A549 (cell line): ENCODE results near the gene OSBPL6. TPM values are rescaled to one million over a fixed set of nuclear protein-coding genes. Genes with fewer than 3 reads are reported as not detected.

Source experiments
- ATAC-seq, 2 experiments: fragments of 200-7000 bp in 1 of 2; fragments of >200 bp in 1 of 2; cut with Nextera tagmentation in 1 of 2; cut with Tn5 transposase in 1 of 2; 3 replicates each; pipeline versions ENCODE4 v1.8.0 to v1.9.1; 2018 to 2020; ENCODE audit warnings: mild to moderate bottlenecking in 1 of 2, moderate library complexity in 1 of 2
- CTCF ChIA-PET: fragments of 300-600 bp; sonication (Branson Sonifier 250); formaldehyde crosslinking; extraction: SDS; loops from one replicate; lab custom pipeline; 2021; ENCODE audit warnings: antibody characterized with exemption, inconsistent platforms; lab: Yijun Ruan, JAX
- POLR2A ChIA-PET: fragments of 350-600 bp; formaldehyde crosslinking; extraction: SDS; loops from one replicate; lab custom pipeline; 2021; ENCODE audit warnings: antibody characterized with exemption, inconsistent platforms; lab: Yijun Ruan, JAX
- DNase-seq, 2 experiments: peaks; one replicate each; pipeline versions ENCODE4 v3.0.0 to v3.0.0-alpha.2; 2011 to 2016; ENCODE audit warnings: low read depth in 1 of 2, low spot score in 1 of 2
- FAIRE-seq: peaks from 2 replicates; lab custom pipeline; 2011; peaks lifted over from hg19 to GRCh38; lab: Jason Lieb, UNC
- H3K27ac ChIP-seq, 2 experiments: fragments of >200 bp; sonication (Bioruptor Twin); formaldehyde crosslinking; 3 replicates each; pipeline ENCODE4 v1.5.1; 2016 to 2017
- H3K4me1 ChIP-seq: fragments of >200 bp; sonication (Bioruptor Twin); formaldehyde crosslinking; 3 replicates; pipeline ENCODE4 v1.6.1; 2016
- H3K4me2 ChIP-seq: fragments of >200 bp; sonication (Bioruptor Twin); formaldehyde crosslinking; 3 replicates; pipeline ENCODE4 v1.6.1; 2016
- H3K4me3 ChIP-seq: fragments of >200 bp; sonication (Bioruptor Twin); formaldehyde crosslinking; 3 replicates; pipeline ENCODE4 v1.5.1; 2016
- H3K9me3 ChIP-seq: fragments of >200 bp; sonication (Bioruptor Twin); formaldehyde crosslinking; 3 replicates; pipeline ENCODE4 v1.6.1; 2016
- ATOH8 ChIP-seq: fragments of 250-450 bp; sonication (Bioruptor Pico); IDR thresholded peaks from 2 replicates; pipeline ENCODE4 v1.5.0; 2020; ENCODE audit warnings: low read depth, mild to moderate bottlenecking, moderate library complexity
- BCL3 ChIP-seq: fragments of >200 bp; sonication (Bioruptor Twin); formaldehyde crosslinking; IDR thresholded peaks from 3 replicates; pipeline ENCODE4 v1.6.1; 2016
- BHLHE40 ChIP-seq: IDR thresholded peaks from 2 replicates; pipeline ENCODE4 v1.6.1; 2012; ENCODE audit warnings: low read depth, low read length, inconsistent platforms
- CBX2 ChIP-seq: fragments of 200-600 bp; sonication (generic); IDR thresholded peaks from 2 replicates; pipeline ENCODE4 v1.6.1; 2016; ENCODE audit warnings: low read depth, mild to moderate bottlenecking, borderline replicate concordance
- CHD2 ChIP-seq: fragments of 150-350 bp; IDR thresholded peaks from 2 replicates; pipeline ENCODE4 v1.6.1; 2014; ENCODE audit warnings: low read length; ENCODE audit not compliant: partially characterized antibody
- CTCF ChIP-seq: fragments of >200 bp; sonication (Bioruptor Twin); formaldehyde crosslinking; IDR thresholded peaks from 3 replicates; pipeline ENCODE4 v1.5.1; 2016
- E2F6 ChIP-seq: IDR thresholded peaks from 2 replicates; pipeline ENCODE4 v1.6.1; 2012; ENCODE audit warnings: low read depth, borderline replicate concordance
- EHF ChIP-seq: fragments of 250-450 bp; sonication (Bioruptor Pico); IDR thresholded peaks from 2 replicates; pipeline ENCODE4 v1.5.0; 2020; ENCODE audit warnings: mild to moderate bottlenecking
- EP300 ChIP-seq, 2 experiments: fragments of >200 bp; sonication (Bioruptor Twin); formaldehyde crosslinking; IDR thresholded peaks; 2 replicates in 1 of 2; 3 replicates in 1 of 2; pipeline ENCODE4 v1.6.1; 2016 to 2017
- FOXS1 ChIP-seq: fragments of 250-450 bp; sonication (Bioruptor Pico); IDR thresholded peaks from 2 replicates; pipeline ENCODE4 v1.5.0; 2020; ENCODE audit warnings: mild to moderate bottlenecking, moderate library complexity
- HDAC2 ChIP-seq: fragments of 200-600 bp; sonication (generic); IDR thresholded peaks from 2 replicates; pipeline ENCODE4 v1.6.1; 2016
- HOXB5 ChIP-seq: fragments of 250-450 bp; sonication (Bioruptor Pico); IDR thresholded peaks from 2 replicates; pipeline ENCODE4 v1.5.0; 2020; ENCODE audit warnings: mild to moderate bottlenecking, moderate library complexity
- JUN ChIP-seq, 2 experiments: fragments of >200 bp; sonication (Bioruptor Twin); formaldehyde crosslinking; IDR thresholded peaks; 2 replicates in 1 of 2; 3 replicates in 1 of 2; pipeline ENCODE4 v1.6.1; 2016 to 2017
- KDM5A ChIP-seq: fragments of 200-600 bp; sonication (generic); IDR thresholded peaks from 2 replicates; pipeline ENCODE4 v1.6.1; 2016; ENCODE audit warnings: antibody characterized with exemption, mild to moderate bottlenecking
- MAFK ChIP-seq: fragments of 450-650 bp; IDR thresholded peaks from 2 replicates; pipeline ENCODE4 v1.6.1; 2014; ENCODE audit not compliant: partially characterized antibody
- MYC ChIP-seq: IDR thresholded peaks from 2 replicates; pipeline ENCODE4 v1.6.1; 2012; ENCODE audit warnings: mild to moderate bottlenecking, inconsistent platforms, low read length, improper control_type of control experiment, borderline replicate concordance
- PHF8 ChIP-seq: fragments of 200-600 bp; sonication (generic); IDR thresholded peaks from 2 replicates; pipeline ENCODE4 v1.6.1; 2016; ENCODE audit warnings: low read depth, mild to moderate bottlenecking, antibody characterized with exemption, moderate library complexity, borderline replicate concordance
- POLR2A ChIP-seq: IDR thresholded peaks from 2 replicates; pipeline ENCODE4 v1.6.1; 2012; ENCODE audit warnings: mild to moderate bottlenecking, low read length
- POLR2AphosphoS2 ChIP-seq: conservative IDR thresholded peaks from 2 replicates; pipeline ENCODE4 v1.6.1; 2012; ENCODE audit warnings: low read length, improper control_type of control experiment, inconsistent platforms
- RCOR1 ChIP-seq: fragments of 150-350 bp; IDR thresholded peaks from 2 replicates; pipeline ENCODE4 v1.6.1; 2014; ENCODE audit warnings: antibody characterized with exemption, low read length, low read depth
- REST ChIP-seq: fragments of 200-600 bp; sonication (generic); IDR thresholded peaks from 2 replicates; pipeline ENCODE4 v1.6.1; 2016; ENCODE audit warnings: antibody characterized with exemption, mild to moderate bottlenecking, moderate library complexity
- RNF2 ChIP-seq: fragments of 200-600 bp; sonication (generic); IDR thresholded peaks from 2 replicates; pipeline ENCODE4 v1.6.1; 2016; ENCODE audit warnings: low read depth, mild to moderate bottlenecking, antibody characterized with exemption, moderate library complexity, borderline replicate concordance
- TFCP2L1 ChIP-seq: fragments of 250-450 bp; sonication (Bioruptor Pico); IDR thresholded peaks from 2 replicates; pipeline ENCODE4 v1.5.0; 2021; ENCODE audit warnings: mild to moderate bottlenecking
- ZC3H11A ChIP-seq: fragments of 450-650 bp; IDR thresholded peaks from 2 replicates; pipeline ENCODE4 v1.6.1; 2014; ENCODE audit warnings: antibody characterized with exemption, mild to moderate bottlenecking
- ZSCAN20 ChIP-seq: fragments of 250-450 bp; sonication (Bioruptor Pico); IDR thresholded peaks from 2 replicates; pipeline ENCODE4 v1.8.0; 2022; ENCODE audit warnings: mild to moderate bottlenecking, moderate library complexity
- WGBS: methylation state at CpG from one replicate; pipeline ENCODE4 v1.1.6; 2017; ENCODE audit errors: missing lambda C conversion rate; 5-methylcytosine and 5-hydroxymethylcytosine counted together
- polyA plus RNA-seq, 4 experiments: library from polyadenylated mRNA; depleted of rRNA in 3 of 4; stranded (reverse); fragments of >200 nt; fragmentation: RNase III in 1 of 4; extraction: RNeasy Plus Mini Kit Qiagen cat#74134 plus additional on column Dnase treatment in 1 of 4; gene quantifications; 2 replicates in 3 of 4; 3 replicates in 1 of 4; pipeline ENCODE4 v1.2.3, GENCODE V29; 2011 to 2017

Gene OSBPL6
- polyA plus RNA-seq, 2 of the 4 experiments (the other 2 are of a cell fraction), result 2.9 to 8.2 TPM

- POLR2A ChIA-PET, result no interaction called here
- FAIRE-seq, result no peak
- TF ChIP-seq E2F6, result no peak
- no peak for TF ChIP-seq ZC3H11A
- TF ChIP-seq KDM5A, result no peak
- no peak for TF ChIP-seq RCOR1
- no peak for TF ChIP-seq REST
- TF ChIP-seq CTCF, result no peak
- TF ChIP-seq MYC, result no peak
- TF ChIP-seq EHF (CRISPR knock-in tag), result no peak
- TF ChIP-seq TFCP2L1, result no peak
- TF ChIP-seq CBX2, result no peak
- no peak for TF ChIP-seq HDAC2
- TF ChIP-seq POLR2A, result no peak
- no peak for TF ChIP-seq FOXS1 (CRISPR knock-in tag)
- no peak for TF ChIP-seq MAFK
- TF ChIP-seq CHD2, result no peak
- no peak for TF ChIP-seq ZSCAN20 (CRISPR knock-in tag)
- TF ChIP-seq PHF8, result no peak
- TF ChIP-seq BHLHE40, result no peak
- no peak for TF ChIP-seq EP300 (IDR thresholded peaks at IDR 0.05)
- no peak for TF ChIP-seq HOXB5 (CRISPR knock-in tag)
- Histone ChIP-seq H3K4me2 (no peak overlapping the region), H3K27ac (no peak overlapping the region), H3K4me3 (no peak overlapping the region), H3K9me3 (no peaks in the 10 kb centered on the region), H3K4me1 (no peaks in the 10 kb centered on the region)
- CTCF ChIA-PET, result no interaction called here
- no peak for ATAC-seq
- 74% methylated on average over 2 of the region's 2 CpGs for WGBS
- DNase-seq, result no peak
These were observed 76.8 kb downstream of the OSBPL6 start for GRCh38 chr2:178271094-178271493.

- H3K9me3 ChIP-seq, result no peaks in the 10 kb centered on the region
- H3K27ac ChIP-seq, result no peak overlapping the region
- no peak for ATAC-seq
- H3K4me3 ChIP-seq, result no peak overlapping the region
- ChIA-PET POLR2A (no interaction called here), CTCF (no interaction called here)
- FAIRE-seq, result no peak
- 49% methylated on average over 3 of the region's 3 CpGs for WGBS
- no peak for DNase-seq
- H3K4me2 ChIP-seq, result no peak overlapping the region
- no peaks in the 10 kb centered on the region for H3K4me1 ChIP-seq
- TF ChIP-seq REST (no peak), ATOH8 (CRISPR knock-in tag) (no peak), JUN (IDR thresholded peaks at IDR 0.05) (no peak), E2F6 (no peak), EP300 (IDR thresholded peaks at IDR 0.05) (no peak), RNF2 (no peak), BCL3 (no peak), POLR2AphosphoS2 (no peak)
These were observed 77.5 kb downstream of the OSBPL6 start for GRCh38 chr2:178271629-178272333.
